SKM-1 treated with dmso at 0.1 percent for 144 hours (cell line): ENCODE measurements around the gene GPR3.
"Not testable (repeated sequence)": the region's sequence is repeated elsewhere in the genome, so short reads cannot be mapped to it uniquely, and the experiment has no call there.

ENCODE experiments used
- DNase-seq: peaks from one replicate; lab custom pipeline; 2025; ENCODE audit not compliant: unreplicated experiment; lab: John Stamatoyannopoulos, UW

GPR3 gene

GRCh38 chr1:27398405-27399149, 6.2 kb downstream of the GPR3 start:
- no peak for DNase-seq

DNA sequence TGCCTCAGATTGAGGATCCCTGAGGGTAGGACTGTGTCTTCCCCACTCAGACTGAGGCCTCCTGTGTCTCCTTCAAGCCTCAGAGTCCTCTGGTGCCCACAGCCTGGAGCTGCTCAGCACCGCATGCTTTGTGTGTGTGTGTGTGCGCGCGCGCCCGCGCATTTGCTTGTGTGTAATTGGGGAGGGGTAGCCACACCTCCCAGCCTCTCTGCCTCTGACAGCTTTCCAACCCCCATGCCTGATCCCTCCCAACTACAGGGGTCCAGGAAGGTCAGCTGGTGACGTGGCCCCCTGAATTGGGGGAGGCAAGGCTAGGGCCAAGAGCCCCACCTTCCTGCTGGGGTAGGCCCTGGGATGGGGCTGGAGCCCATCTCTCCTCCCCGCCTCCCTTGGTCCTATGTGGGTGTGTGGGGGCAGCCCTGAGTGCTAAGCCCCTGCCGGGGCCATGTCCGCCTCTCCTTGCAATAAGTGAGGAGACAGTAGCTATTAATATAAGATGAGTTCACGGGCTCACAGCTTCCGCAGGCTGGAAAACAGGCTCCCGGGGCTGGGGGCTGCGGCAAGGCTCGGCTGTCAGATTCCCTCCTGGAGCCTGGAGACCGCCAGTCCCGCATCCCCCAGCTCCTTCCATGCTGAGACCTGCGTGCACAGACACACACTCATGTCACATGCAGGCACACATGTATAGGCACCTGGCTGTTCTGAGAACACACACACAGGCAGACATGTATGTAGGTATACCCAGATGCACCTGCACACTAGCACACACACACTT, 7.0 kb downstream of the GPR3 start:
- DNase-seq, result no peak

- no peak for DNase-seq
Observed at GRCh38 chr1:27400082-27400962, 7.9 kb downstream of the GPR3 start.

DNA sequence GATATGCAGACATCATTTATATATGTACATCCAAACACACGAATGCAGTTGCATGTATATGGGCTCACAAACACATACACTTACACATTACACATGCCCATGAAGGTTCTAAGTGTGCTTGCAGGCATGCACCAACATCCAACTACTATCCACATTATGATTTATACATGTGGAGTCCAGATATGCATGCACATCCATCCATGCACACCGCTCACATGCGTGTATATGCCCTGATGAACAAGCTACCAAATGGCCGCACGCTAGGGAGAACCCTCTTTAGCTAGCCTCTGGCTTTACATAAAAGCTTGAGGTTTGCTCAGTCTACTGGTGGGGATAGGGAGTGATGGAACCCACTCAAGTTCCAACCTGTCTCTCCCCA, 8.5 kb downstream of the GPR3 start:
- no peak for DNase-seq

DNA sequence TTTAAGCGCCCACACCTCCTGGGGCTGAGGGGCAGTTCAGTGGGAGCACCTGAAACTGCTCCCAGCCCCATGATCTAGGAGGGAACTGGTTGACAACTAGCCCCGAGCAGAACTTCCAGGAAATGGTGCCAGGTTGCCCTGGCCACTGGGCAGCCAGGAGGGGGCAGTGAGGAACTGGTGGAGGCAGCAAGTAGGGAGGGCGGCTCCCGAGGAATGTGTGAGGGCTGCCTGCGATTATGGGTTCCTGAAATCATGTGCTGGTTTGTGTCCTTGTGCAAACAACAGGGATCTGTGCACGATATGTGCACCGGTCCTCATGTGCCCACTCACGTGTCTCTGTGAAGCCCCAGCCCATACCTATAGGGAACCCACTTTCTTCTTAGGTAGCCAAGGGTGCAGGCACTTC, 9.9 kb downstream of the GPR3 start:
- DNase-seq, result no peak

DNA sequence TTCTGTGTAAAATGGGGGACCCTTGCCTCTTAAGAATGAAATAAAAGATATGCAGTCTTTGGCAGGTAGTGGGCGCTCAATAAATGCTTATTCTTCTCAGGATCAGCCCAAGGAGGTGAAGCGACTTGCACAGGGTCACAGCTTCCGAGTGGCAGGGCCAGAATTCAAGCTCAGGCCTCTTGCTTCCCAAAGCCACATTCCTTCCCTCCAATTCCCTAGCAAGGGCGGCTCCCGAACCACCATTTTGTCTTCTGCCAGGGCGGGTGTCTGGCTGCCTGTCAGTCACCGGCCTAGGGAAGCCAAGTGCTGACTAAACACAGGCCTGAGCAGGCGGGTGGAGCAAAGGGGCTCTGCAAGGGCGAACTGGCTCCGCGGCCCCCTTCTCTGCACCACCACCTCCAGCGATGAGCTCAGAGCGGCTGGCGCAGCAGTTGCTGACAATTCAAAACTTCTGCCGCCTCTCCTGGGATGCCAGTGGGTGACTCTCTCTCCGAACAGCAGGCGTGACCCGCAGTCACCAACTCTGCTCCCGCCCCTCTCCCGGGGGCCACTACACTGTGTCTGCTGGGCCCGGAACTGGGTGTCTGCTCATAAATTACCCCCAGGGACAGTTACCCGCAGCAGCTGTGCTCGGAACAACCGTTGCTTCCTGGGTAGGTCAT, 10.8 kb downstream of the GPR3 start:
- DNase-seq, result no peak

DNA sequence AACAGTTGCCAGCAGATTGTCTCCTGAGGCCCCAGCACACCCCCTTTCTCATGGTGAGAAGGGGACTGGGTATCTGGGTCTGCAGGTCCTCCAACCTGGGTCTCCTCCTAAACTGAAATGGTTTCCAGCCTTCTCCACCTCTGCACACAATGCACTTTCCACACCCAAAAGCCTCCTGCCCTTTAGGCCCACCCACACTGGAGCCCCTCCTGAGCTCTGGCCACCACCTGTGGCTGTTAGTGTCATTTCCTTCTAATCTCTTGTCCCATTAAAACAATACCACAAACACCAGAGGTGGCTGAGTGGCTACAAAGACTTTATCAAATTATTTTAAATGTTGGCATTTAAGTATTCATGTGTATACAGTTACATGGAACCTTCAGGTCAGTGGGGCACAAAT, 11.5 kb downstream of the GPR3 start:
- no peak for DNase-seq

- DNase-seq, result no peak
Observed at GRCh38 chr1:27405074-27405473, 12.7 kb downstream of the GPR3 start.

- DNase-seq, result not testable (repeated sequence)
Observed at GRCh38 chr1:27405598-27406361, 13.4 kb downstream of the GPR3 start.

DNA sequence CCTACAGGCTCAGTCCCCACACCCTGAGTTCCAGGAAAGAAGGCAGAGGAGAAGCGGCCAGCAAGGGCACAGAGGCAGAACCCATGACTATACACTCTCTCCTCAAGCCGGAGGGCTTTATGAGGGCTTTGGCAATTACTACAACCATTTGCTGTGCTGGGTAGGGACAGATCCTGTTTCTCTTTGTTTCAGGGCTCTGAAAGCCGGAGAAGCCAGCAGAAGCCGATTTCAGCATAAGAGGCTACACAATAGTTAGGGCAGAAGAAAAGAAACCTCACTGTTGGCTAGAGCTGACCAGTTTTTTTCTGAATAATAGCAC, 13.9 kb downstream of the GPR3 start:
- no peak for DNase-seq

- not testable (repeated sequence) for DNase-seq
Observed at GRCh38 chr1:27406791-27407190, 14.4 kb downstream of the GPR3 start.

- DNase-seq, result no peak
Observed at GRCh38 chr1:27408151-27408550, 15.7 kb downstream of the GPR3 start.

DNA sequence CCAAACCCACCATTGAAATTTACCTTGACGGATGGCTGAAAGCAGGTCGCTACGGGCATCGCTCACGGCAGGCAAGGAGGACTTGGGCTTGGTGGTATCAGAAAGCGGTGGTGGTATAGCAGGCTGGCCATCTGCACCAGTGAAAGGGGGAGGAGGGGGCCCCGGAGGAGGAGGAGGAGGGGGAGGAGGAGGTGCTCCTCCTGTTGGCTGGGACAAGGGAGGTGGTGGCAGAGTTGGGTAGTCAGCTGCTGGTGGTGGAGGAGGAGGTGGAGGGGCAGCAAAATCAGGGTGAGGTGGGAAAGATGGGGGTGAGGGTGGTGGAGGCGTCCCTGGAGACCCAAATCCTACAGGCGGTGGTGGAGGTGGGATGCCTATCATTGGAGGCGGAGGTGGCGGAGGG, 17.2 kb downstream of the GPR3 start:
- no peak for DNase-seq

- DNase-seq, result no peak
Observed at GRCh38 chr1:27410709-27411108, 18.3 kb downstream of the GPR3 start.

DNA sequence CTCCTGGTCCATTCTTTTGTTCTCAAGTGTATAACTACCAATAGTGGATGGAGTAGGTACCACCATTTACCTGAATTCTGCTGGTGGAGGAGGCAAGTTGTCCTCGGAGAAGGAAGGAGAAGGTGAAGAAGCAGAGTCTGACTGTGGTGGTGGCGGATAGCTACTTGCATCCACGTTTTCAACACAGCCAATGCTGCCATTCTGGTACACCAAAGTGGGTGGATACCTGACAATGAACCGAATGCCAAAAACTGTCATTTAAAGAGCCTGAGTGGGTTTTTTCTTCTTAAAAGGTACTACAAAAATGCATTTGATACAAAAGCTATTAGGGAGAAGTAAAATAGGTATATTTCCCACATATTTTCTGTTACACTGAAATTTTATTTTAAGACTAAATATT, 20.1 kb downstream of the GPR3 start:
- DNase-seq, result no peak

- no peak for DNase-seq
Observed at GRCh38 chr1:27413004-27413403, 20.6 kb downstream of the GPR3 start.

- no peak for DNase-seq
Observed at GRCh38 chr1:27414091-27414490, 21.7 kb downstream of the GPR3 start.

- DNase-seq, result peak; percentile 41
Observed at GRCh38 chr1:27416387-27417111, 24.1 kb downstream of the GPR3 start.

DNA sequence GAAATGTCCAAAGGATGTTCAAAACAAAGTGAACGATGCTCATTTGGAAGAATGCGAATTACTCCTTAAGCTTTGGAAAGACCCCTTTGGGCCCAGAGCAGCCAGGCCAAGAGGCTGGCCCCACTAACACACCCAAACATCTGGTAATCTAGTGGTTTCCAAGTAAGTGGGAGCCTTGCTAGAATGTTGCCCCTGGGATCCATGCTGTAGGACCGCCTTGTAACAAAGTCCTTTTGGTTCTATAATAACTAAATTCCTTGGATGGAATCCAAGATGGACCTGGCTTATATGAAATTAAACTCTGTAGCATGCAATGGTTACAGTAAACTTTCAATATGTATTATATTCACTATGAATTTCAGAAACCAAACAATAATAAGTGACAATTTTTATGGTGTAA, 25.3 kb downstream of the GPR3 start:
- DNase-seq, result no peak
